ENCODE results near the gene YIPF3. TPM values are rescaled to one million over a fixed set of nuclear protein-coding genes. Genes with fewer than 3 reads are reported as not detected.

The YIPF3 gene
- total and polyA plus RNA-seq, 9 of the 15 experiments (the other 6 are each of a cell fraction or from before 2014, with no cell fraction given), result 27.5 to 75.3 (median 57.6) TPM

GRCh38 chr6:43477235-43478007 lies 39.3 kb downstream of the YIPF3 start, which contains the start of gene TJAP1 (continued):
- TF ChIP-seq ZNF398 (CRISPR knock-in tag; IDR thresholded peaks at IDR 0.05) (no peak), PATZ1 (CRISPR knock-in tag; IDR thresholded peaks at IDR 0.05; ENCODE audit: borderline replicate concordance) (no peak), STAT5B (CRISPR knock-in tag; IDR thresholded peaks at IDR 0.05) (no peak), ZNF175 (CRISPR knock-in tag; IDR thresholded peaks at IDR 0.05; ENCODE audit: low read depth) (no peak), YY1 (IDR thresholded peaks at IDR 0.05; ENCODE audit: borderline replicate concordance in 1 of 3, control insufficient read depth in 1 of 3, extremely low read depth in 1 of 3, insufficient read depth in 3 of 3, insufficient read length in 1 of 3, insufficient replicate concordance in 2 of 3, low read depth in 1 of 3, low read length in 2 of 3) (peak; percentile 88 to 98 (median 97)), MNT (conservative IDR thresholded peaks at IDR 0.05) (peak; percentile 52 to 83), BRD9 (IDR thresholded peaks at IDR 0.05; ENCODE audit: low read depth, partially characterized antibody) (no peak), ZNF134 (CRISPR knock-in tag; conservative IDR thresholded peaks at IDR 0.05) (0 out of 2 replicates have a peak, but pooled peaks have one; percentile 34), HES1 (IDR thresholded peaks at IDR 0.05; ENCODE audit: low read depth) (no peak), MTA2 (IDR thresholded peaks at IDR 0.05; ENCODE audit: low read depth) (no peak), ZNF146 (CRISPR knock-in tag; IDR thresholded peaks at IDR 0.05; ENCODE audit: unreplicated experiment) (no peak), POLR3A (IDR thresholded peaks at IDR 0.05; ENCODE audit: borderline replicate concordance, extremely low read depth, insufficient read depth, insufficient read length) (no peak), POLR2H (tag; IDR thresholded peaks at IDR 0.05; ENCODE audit: low read depth) (peak; percentile 81; the same call in 1 of the 2 replicates), HNRNPUL1 (IDR thresholded peaks at IDR 0.05; ENCODE audit: low read length) (no peak), BCOR (IDR thresholded peaks at IDR 0.05) (no peak), KDM2B (CRISPR knock-in tag; IDR thresholded peaks at IDR 0.05) (no peak), TRIM25 (IDR thresholded peaks at IDR 0.05; ENCODE audit: borderline replicate concordance) (no peak)
